Measurements from ENCODE around the gene ADGRD1.

DNA sequence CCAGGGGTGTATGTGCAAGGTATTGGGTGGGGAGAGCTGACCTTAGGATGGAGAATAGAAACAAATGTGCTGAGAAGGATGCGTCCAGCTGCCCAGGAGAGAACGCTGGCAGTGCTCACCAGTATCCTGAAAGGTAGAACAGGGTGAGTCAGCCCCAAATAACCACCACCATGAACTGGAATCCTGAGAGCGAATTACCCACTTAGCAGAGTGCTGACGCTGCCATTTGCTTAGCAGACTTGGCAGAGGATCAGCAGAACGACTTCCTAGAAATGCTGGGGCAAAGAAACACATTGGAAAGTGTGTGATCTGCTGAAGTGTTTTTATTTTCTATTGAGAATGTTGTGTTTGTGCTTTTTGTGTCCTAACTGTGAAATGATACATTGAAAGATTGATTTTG, 213.6 kb downstream of the ADGRD1 start:
- TF ChIP-seq EGR1 (IDR thresholded peaks at IDR 0.05; ENCODE audit: borderline replicate concordance, low read depth, low read length) (no peak), EP300 (IDR thresholded peaks at IDR 0.05; ENCODE audit: borderline replicate concordance in 1 of 2, low read depth in 2 of 2, low read length in 2 of 2) (no peak), SP1 (IDR thresholded peaks at IDR 0.05; ENCODE audit: low read depth, low read length) (no peak), POLR2A (IDR thresholded peaks at IDR 0.05; ENCODE audit: control extremely low read depth in 1 of 2, low read depth in 2 of 2, low read length in 2 of 2) (no peak), POLR2AphosphoS5 (IDR thresholded peaks at IDR 0.05; ENCODE audit: low read depth, low read length) (no peak), CTCF (IDR thresholded peaks at IDR 0.05; ENCODE audit: control extremely low read depth in 1 of 3, insufficient read depth in 1 of 3, low read depth in 1 of 3, low read length in 3 of 3) (no peak), TEAD4 (IDR thresholded peaks at IDR 0.05; ENCODE audit: low read depth, low read length) (no peak), JUND (IDR thresholded peaks at IDR 0.05; ENCODE audit: low read length) (no peak)

Data from H1 (cell line).